Body of pancreas (tissue), 4 donors: ENCODE data around the gene SYTL5.
"Not testable (repeated sequence)": the region's sequence is repeated elsewhere in the genome, so short reads cannot be mapped to it uniquely, and the experiment has no call there.

Source experiments
- CTCF ChIP-seq, 7 experiments: fragments of 450-650 bp in 4 of 7; fragments of 200-600 bp in 3 of 7; sonication (generic) in 3 of 7; IDR thresholded peaks; one replicate each; pipeline ENCODE4 v1.5.1; 2016 to 2019; ENCODE audit warnings: antibody characterized with exemption in 7 of 7
- POLR2A ChIP-seq, 3 donors: fragments of 450-650 bp; IDR thresholded peaks; one replicate each; pipeline ENCODE4 v1.6.1; 2016; ENCODE audit warnings: antibody characterized with exemption in 3 of 3, mild to moderate bottlenecking in 2 of 3

DNA sequence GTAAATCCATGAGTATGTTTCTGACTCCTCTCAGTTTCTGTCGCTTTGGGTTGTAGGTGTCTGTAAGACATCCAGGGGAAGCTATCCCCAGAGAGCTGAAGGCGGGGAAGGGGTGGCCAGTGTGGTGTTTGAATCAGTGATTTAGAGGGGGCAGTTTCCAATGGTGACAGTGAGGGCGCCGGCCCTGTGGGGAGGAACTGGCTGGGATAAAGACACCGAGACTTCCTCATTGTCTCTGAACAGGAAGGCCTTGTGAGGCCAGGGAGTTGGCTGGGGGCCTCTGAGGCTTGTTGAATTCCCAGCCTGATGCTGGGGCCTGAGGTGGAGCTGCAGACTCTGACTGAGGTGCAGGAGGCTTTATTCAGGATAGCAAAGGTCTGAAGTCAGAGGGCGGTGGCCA lies 15.1 kb upstream of the SYTL5 start:
- not testable (repeated sequence) for TF ChIP-seq CTCF, POLR2A (IDR thresholded peaks at IDR 0.05)
